ENCODE data around the gene MED16.
"Not testable (repeated sequence)": the region's sequence is repeated elsewhere in the genome, so short reads cannot be mapped to it uniquely, and the experiment has no call there.

- not testable (repeated sequence) for TF ChIP-seq CTCF (IDR thresholded peaks at IDR 0.05); POLR2AphosphoS5 (IDR thresholded peaks at IDR 0.05); POLR2A (IDR thresholded peaks at IDR 0.05); EP300 (IDR thresholded peaks at IDR 0.05; ENCODE audit: low read depth)
These were observed 14.9 kb downstream of the MED16 start for GRCh38 chr19:877992-878660.

All from transverse colon (tissue), 4 donors.